ELF-1 (cell line): ENCODE measurements around the gene MAPK1IP1L.
"Not testable (repeated sequence)": the region's sequence is repeated elsewhere in the genome, so short reads cannot be mapped to it uniquely, and the experiment has no call there.

Source experiments
- DNase-seq: peaks from one replicate; pipeline ENCODE4 v3.0.0-alpha.2; 2016; ENCODE audit warnings: low read depth, low spot score

Gene MAPK1IP1L

GRCh38 chr14:55054098-55054497 is 2.7 kb downstream of the MAPK1IP1L start:
- DNase-seq = no peak

- DNase-seq = no peak
These were observed 6.5 kb downstream of the MAPK1IP1L start for GRCh38 chr14:55057919-55058318.

GRCh38 chr14:55059333-55059732 is 7.9 kb downstream of the MAPK1IP1L start:
- no peak for DNase-seq

GRCh38 chr14:55062517-55063351 is 11.3 kb downstream of the MAPK1IP1L start:
- DNase-seq = no peak

GRCh38 chr14:55064896-55065295 is 13.4 kb downstream of the MAPK1IP1L start:
- not testable (repeated sequence) for DNase-seq

- DNase-seq = no peak
These were observed 14.0 kb downstream of the MAPK1IP1L start for GRCh38 chr14:55065411-55065810.

- no peak for DNase-seq
These were observed 14.8 kb downstream of the MAPK1IP1L start for GRCh38 chr14:55066223-55066622.

GRCh38 chr14:55070981-55071411 is 19.5 kb downstream of the MAPK1IP1L start:
- DNase-seq = no peak

- no peak for DNase-seq
These were observed 20.6 kb downstream of the MAPK1IP1L start for GRCh38 chr14:55071870-55072640.

- no peak for DNase-seq
These were observed 22.4 kb downstream of the MAPK1IP1L start for GRCh38 chr14:55073856-55074255.

GRCh38 chr14:55074662-55075061 is 23.2 kb downstream of the MAPK1IP1L start:
- no peak for DNase-seq

GRCh38 chr14:55075628-55076175 is 24.3 kb downstream of the MAPK1IP1L start:
- DNase-seq = no peak

- DNase-seq = peak; percentile 44
These were observed 26.0 kb downstream of the MAPK1IP1L start for GRCh38 chr14:55077170-55078151.

GRCh38 chr14:55079961-55080360 is 28.5 kb downstream of the MAPK1IP1L start:
- DNase-seq = not testable (repeated sequence)

- no peak for DNase-seq
These were observed 33.1 kb downstream of the MAPK1IP1L start for GRCh38 chr14:55084401-55085059.

GRCh38 chr14:55085060-55085660 is 33.7 kb downstream of the MAPK1IP1L start:
- DNase-seq = no peak

- no peak for DNase-seq
These were observed 35.5 kb downstream of the MAPK1IP1L start for GRCh38 chr14:55086938-55087337.

- no peak for DNase-seq
These were observed 36.9 kb downstream of the MAPK1IP1L start for GRCh38 chr14:55088356-55088755.

- no peak for DNase-seq
These were observed 40.9 kb downstream of the MAPK1IP1L start for GRCh38 chr14:55092341-55092740.
